NOMO-1 treated with dmso at 0.1 percent for 144 hours (cell line): ENCODE measurements around the gene B4GALNT4.
A peak's percentile ranks its signal among the peaks of the same experiment; 100 is the strongest.
"Not testable (repeated sequence)": the region's sequence is repeated elsewhere in the genome, so short reads cannot be mapped to it uniquely, and the experiment has no call there.

Experiments used
- DNase-seq: peaks from one replicate; lab custom pipeline; 2025; ENCODE audit not compliant: unreplicated experiment; lab: John Stamatoyannopoulos, UW

Gene B4GALNT4

GRCh38 chr11:391117-392017 lies 22.1 kb downstream of the B4GALNT4 start:
- DNase-seq = no peak

GRCh38 chr11:392102-392777 lies 22.9 kb downstream of the B4GALNT4 start:
- no peak for DNase-seq

- DNase-seq = no peak
Observed at GRCh38 chr11:393219-394033, 24.1 kb downstream of the B4GALNT4 start.

- DNase-seq = no peak
Observed at GRCh38 chr11:394034-394857, 24.9 kb downstream of the B4GALNT4 start, which contains the start of gene PKP3. PKP3 (plus strand) TSS chr11:394209; CDS start chr11:394293, 84 bp downstream.

GRCh38 chr11:394858-395655 lies 25.8 kb downstream of the B4GALNT4 start:
- no peak for DNase-seq

- DNase-seq = no peak
Observed at GRCh38 chr11:395866-396265, 26.6 kb downstream of the B4GALNT4 start.

- peak; percentile 24 for DNase-seq
Observed at GRCh38 chr11:396511-396947, 27.2 kb downstream of the B4GALNT4 start.

- peak; percentile 54 for DNase-seq
Observed at GRCh38 chr11:396948-397548, 27.7 kb downstream of the B4GALNT4 start.

GRCh38 chr11:398826-399225 lies 29.5 kb downstream of the B4GALNT4 start:
- DNase-seq = no peak

GRCh38 chr11:399731-400211 lies 30.5 kb downstream of the B4GALNT4 start:
- no peak for DNase-seq

GRCh38 chr11:400241-400689 lies 31.0 kb downstream of the B4GALNT4 start:
- DNase-seq = no peak

GRCh38 chr11:401196-401595 lies 31.9 kb downstream of the B4GALNT4 start:
- not testable (repeated sequence) for DNase-seq

GRCh38 chr11:403021-403760 lies 33.9 kb downstream of the B4GALNT4 start:
- DNase-seq = no peak

GRCh38 chr11:403761-404431 lies 34.6 kb downstream of the B4GALNT4 start:
- no peak for DNase-seq

- DNase-seq = no peak
Observed at GRCh38 chr11:404551-405264, 35.4 kb downstream of the B4GALNT4 start.

- no peak for DNase-seq
Observed at GRCh38 chr11:405323-405953, 36.1 kb downstream of the B4GALNT4 start.
